ENCODE measurements around the gene SUPT7L. TPM values are rescaled to one million over a fixed set of nuclear protein-coding genes. Genes with fewer than 3 reads are reported as not detected.

The SUPT7L gene
- total RNA-seq, 6 experiments from 2014 or later: 11.4 to 15.3 (median 13.9) TPM

- Histone ChIP-seq H3K36me3 (peaks cover 0 to 54% (median 13%) of the 10 kb centered on the region in 4 donors), H3K27me3 (no peaks in the 10 kb centered on the region), H3K4me1 (peaks cover 0 to 15% (median 2%) of the 10 kb centered on the region in 4 donors)
Observed at GRCh38 chr2:27667446-27667845, 4.0 kb upstream of the SUPT7L start.

GRCh38 chr2:27664622-27665363, 1.4 kb upstream of the SUPT7L start:
- no peaks in the 10 kb centered on the region for H3K9me3 ChIP-seq
- intact Hi-C loops (cut with DNase I): no loop called here
- H3K27ac ChIP-seq: no peak overlapping the region
- ATAC-seq (no peak), DNase-seq (no peak)
- 81% methylated on average over 14 of the region's 16 CpGs for WGBS (ENCODE audit: insufficient coverage, low coverage, low lambda C conversion rate, missing lambda C conversion rate)
- H3K4me3 ChIP-seq: peak overlapping the region; percentile 69 to 89 (median 83)
- peaks cover 6 to 54% (median 19%) of the 10 kb centered on the region in 4 donors for H3K36me3 ChIP-seq
- TF ChIP-seq, protein P1, sequence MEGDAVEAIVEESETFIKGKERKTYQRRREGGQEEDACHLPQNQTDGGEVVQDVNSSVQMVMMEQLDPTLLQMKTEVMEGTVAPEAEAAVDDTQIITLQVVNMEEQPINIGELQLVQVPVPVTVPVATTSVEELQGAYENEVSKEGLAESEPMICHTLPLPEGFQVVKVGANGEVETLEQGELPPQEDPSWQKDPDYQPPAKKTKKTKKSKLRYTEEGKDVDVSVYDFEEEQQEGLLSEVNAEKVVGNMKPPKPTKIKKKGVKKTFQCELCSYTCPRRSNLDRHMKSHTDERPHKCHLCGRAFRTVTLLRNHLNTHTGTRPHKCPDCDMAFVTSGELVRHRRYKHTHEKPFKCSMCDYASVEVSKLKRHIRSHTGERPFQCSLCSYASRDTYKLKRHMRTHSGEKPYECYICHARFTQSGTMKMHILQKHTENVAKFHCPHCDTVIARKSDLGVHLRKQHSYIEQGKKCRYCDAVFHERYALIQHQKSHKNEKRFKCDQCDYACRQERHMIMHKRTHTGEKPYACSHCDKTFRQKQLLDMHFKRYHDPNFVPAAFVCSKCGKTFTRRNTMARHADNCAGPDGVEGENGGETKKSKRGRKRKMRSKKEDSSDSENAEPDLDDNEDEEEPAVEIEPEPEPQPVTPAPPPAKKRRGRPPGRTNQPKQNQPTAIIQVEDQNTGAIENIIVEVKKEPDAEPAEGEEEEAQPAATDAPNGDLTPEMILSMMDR (IDR thresholded peaks at IDR 0.05): no peak
- TF ChIP-seq POLR2A (IDR thresholded peaks at IDR 0.05): no peak
- H3K4me1 ChIP-seq: peaks cover 0 to 18% (median 4%) of the 10 kb centered on the region in 4 donors
- H3K27me3 ChIP-seq: no peaks in the 10 kb centered on the region

More at GRCh38 chr2:27667446-27667845, 4.0 kb upstream of the SUPT7L start:
- DNase-seq (no peak), ATAC-seq (no peak)
- no peak overlapping the region for H3K27ac ChIP-seq
- 36% methylated on average over 1 of the region's 1 CpG for WGBS (ENCODE audit: insufficient coverage, low coverage, low lambda C conversion rate, missing lambda C conversion rate)
- intact Hi-C loops (cut with DNase I): no loop called here
- TF ChIP-seq POLR2A (IDR thresholded peaks at IDR 0.05): no peak
- TF ChIP-seq, protein P1 (IDR thresholded peaks at IDR 0.05): no peak
- H3K4me3 ChIP-seq: no peak overlapping the region
- H3K9me3 ChIP-seq: no peaks in the 10 kb centered on the region

DNA sequence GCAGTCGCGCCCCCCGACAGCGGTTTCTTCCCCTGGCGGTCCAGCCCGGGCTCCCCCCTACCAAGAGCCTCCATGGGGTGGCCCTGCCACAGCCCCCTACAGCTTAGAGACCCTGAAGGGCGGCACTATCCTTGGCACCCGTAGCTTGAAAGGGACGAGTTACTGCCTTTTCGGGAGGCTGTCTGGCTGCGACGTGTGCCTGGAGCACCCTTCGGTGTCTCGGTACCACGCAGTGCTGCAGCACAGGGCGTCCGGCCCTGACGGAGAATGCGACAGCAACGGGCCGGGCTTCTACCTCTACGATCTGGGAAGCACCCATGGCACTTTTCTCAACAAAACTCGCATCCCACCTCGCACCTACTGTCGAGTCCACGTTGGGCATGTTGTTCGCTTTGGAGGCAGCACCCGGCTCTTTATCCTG, 750 bp upstream of the SUPT7L start:
- peak in 2 of 4 donors; percentile 10 to 22 for ATAC-seq
- Histone ChIP-seq H3K27ac (peak overlapping the region; percentile 79 to 84 (median 82)), H3K4me1 (peaks cover 0 to 21% (median 4%) of the 10 kb centered on the region in 4 donors), H3K27me3 (no peaks in the 10 kb centered on the region), H3K9me3 (no peaks in the 10 kb centered on the region), H3K4me3 (peak overlapping the region; percentile 69 to 89 (median 83)), H3K36me3 (peaks cover 11 to 54% (median 16%) of the 10 kb centered on the region in 4 donors)
- peak in 1 of 3 donors; percentile 22 for DNase-seq
- TF ChIP-seq, protein P1 (IDR thresholded peaks at IDR 0.05): no peak
- TF ChIP-seq POLR2A (IDR thresholded peaks at IDR 0.05): no peak
- intact Hi-C loops (cut with DNase I): no loop called here
- 13% methylated on average over 4 of the region's 28 CpGs for WGBS (ENCODE audit: insufficient coverage, low coverage, low lambda C conversion rate, missing lambda C conversion rate)

DNA sequence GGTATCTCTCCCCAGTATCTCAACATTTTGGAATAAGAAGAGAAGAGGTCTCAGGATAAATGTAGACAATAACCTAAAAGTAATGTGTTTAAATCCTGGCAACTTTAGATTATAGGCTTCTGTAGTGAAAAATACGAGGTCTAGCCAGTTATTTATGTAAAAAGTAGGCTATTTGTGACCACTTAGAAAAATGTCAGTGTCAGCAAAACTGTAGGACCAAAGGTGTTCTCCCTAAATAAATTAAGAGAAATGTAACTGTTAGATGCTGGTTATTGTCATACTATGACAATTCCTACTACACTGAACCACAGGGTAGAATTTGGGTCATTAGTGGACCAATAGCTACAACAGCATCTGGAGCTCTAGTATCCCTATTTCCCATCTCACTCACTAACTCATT, 2.0 kb downstream of the SUPT7L start:
- Histone ChIP-seq H3K4me3 (no peak overlapping the region), H3K9me3 (no peaks in the 10 kb centered on the region), H3K4me1 (peaks cover 0 to 31% (median 7%) of the 10 kb centered on the region in 4 donors), H3K27me3 (no peaks in the 10 kb centered on the region), H3K27ac (no peak overlapping the region), H3K36me3 (peaks cover 12 to 43% (median 14%) of the 10 kb centered on the region in 4 donors)
- ATAC-seq (no peak), DNase-seq (no peak)
- 75% methylated on average over 1 of the region's 1 CpG for WGBS (ENCODE audit: insufficient coverage, low coverage, low lambda C conversion rate, missing lambda C conversion rate)
- TF ChIP-seq POLR2A (IDR thresholded peaks at IDR 0.05): no peak
- TF ChIP-seq, protein P1 (IDR thresholded peaks at IDR 0.05): no peak
- intact Hi-C loops (cut with DNase I): no loop called here

All from right lobe of liver (tissue), 6 donors.